ENCODE data around the gene HSD17B7.

DNA sequence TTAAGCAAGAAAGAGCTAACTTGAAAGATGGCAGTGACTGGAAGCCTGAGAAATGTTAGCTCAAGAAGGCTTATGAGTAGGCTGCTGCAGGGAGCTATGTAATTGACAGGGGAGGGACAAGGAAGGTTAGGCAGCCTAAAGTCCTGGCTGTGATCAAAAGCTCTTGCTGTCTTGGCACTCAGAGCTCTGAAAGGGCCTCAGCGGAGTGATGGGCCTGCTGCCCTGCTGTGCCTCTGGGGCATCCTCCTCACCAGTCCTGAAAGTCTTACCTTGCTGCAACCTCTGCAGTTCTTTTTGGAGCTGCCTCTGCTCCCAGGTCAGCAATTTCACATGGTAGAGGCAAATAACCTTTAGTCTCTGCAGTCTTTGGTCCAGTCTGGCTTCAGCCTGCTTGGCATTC, 68.7 kb downstream of the HSD17B7 start:
- TF ChIP-seq POLR2AphosphoS5 (IDR thresholded peaks at IDR 0.05) (no peak), POLR2A (IDR thresholded peaks at IDR 0.05) (no peak)
